Aorta (tissue), 5 donors: ENCODE results near the gene WDR70. TPM values are rescaled to one million over a fixed set of nuclear protein-coding genes. Genes with fewer than 3 reads are reported as not detected.
A peak's percentile ranks its signal among the peaks of the same experiment; 100 is the strongest.

ENCODE experiments used
- ATAC-seq: fragments of 200-7000 bp; cut with Tn5 transposase; one replicate; pipeline ENCODE4 v1.9.1; 2022; ENCODE audit warnings: moderate library complexity; ENCODE audit not compliant: low FRiP score
- DNase-seq, 2 donors: peaks; one replicate each; pipeline ENCODE4 v3.0.0-alpha.2; 2020
- H3K27ac ChIP-seq, 2 donors: one replicate each; pipeline ENCODE4 v1.5.1; 2013; ENCODE audit warnings: low read length in 2 of 2, mild to moderate bottlenecking in 2 of 2, moderate library complexity in 2 of 2, control low read depth in 1 of 2, inconsistent platforms in 1 of 2, low read depth in 1 of 2
- H3K27me3 ChIP-seq, 2 donors: one replicate each; pipeline ENCODE4 v1.6.1; 2013; ENCODE audit warnings: control low read depth in 1 of 2, low read length in 1 of 2, mild to moderate bottlenecking in 1 of 2, moderate library complexity in 1 of 2; ENCODE audit not compliant: insufficient read depth in 2 of 2, control insufficient read depth in 1 of 2
- H3K36me3 ChIP-seq, 2 donors: one replicate each; pipeline ENCODE4 v1.6.1; 2013; ENCODE audit warnings: control low read depth in 1 of 2, low read length in 1 of 2, mild to moderate bottlenecking in 1 of 2; ENCODE audit not compliant: insufficient read depth in 2 of 2, control insufficient read depth in 1 of 2
- H3K4me1 ChIP-seq, 2 donors: one replicate each; pipeline ENCODE4 v1.6.1; 2013; ENCODE audit warnings: low read length in 2 of 2, control low read depth in 1 of 2, mild to moderate bottlenecking in 1 of 2, moderate library complexity in 1 of 2; ENCODE audit not compliant: insufficient read depth in 2 of 2, control insufficient read depth in 1 of 2
- H3K4me3 ChIP-seq, 2 donors: one replicate each; pipeline ENCODE4 v1.5.1; 2013; ENCODE audit warnings: low read length in 2 of 2, control low read depth in 1 of 2, mild to moderate bottlenecking in 1 of 2
- H3K9me3 ChIP-seq: one replicate; pipeline ENCODE4 v1.6.1; 2013; ENCODE audit warnings: mild to moderate bottlenecking, low read length; ENCODE audit not compliant: control insufficient read depth
- WGBS, 2 donors: extraction: QIAGEN DNeasy Blood & Tissue Kit; methylation state at CpG; one replicate each; pipeline ENCODE4 v1.1.7; 2013; 5-methylcytosine and 5-hydroxymethylcytosine counted together
- intact Hi-C, 2 donors: fragments of 100-400 bp; cut with DNase I; formaldehyde crosslinking; loops; one replicate each; pipeline versions ENCODE4 v1.14.2 to v1.15.0; 2022
- polyA plus RNA-seq, 2 donors: library from polyadenylated mRNA; stranded (reverse); fragments of 200-250 nt; gene quantifications; one replicate each; pipeline ENCODE4 v1.2.3, GENCODE V29; 2013
- total RNA-seq, 2 donors: library from RNA; stranded (reverse); fragmentation: NEBNext Ultra II Directional; extraction: Animal tissue kit (Norgen Biotek cat#: 25700); gene quantifications; one replicate each; pipeline ENCODE4 v1.2.1, GENCODE V29; 2021
- donor health status: healthy with polysubstance abuse.
- donor health status: Bipolar disorder and iron deficiency.
- donor health status: DM: no; HTN: no; CAD: no.
- donor health status: DM: no; HTN: no; CAD: no.
- donor health status: DM: yes; HTN: yes; CAD: no.

The WDR70 gene
- total and polyA plus RNA-seq, 4 donors = 12.3 to 41.3 (median 22.1) TPM

GRCh38 chr5:37735649-37736347, 356.7 kb downstream of the WDR70 start:
- 64% methylated on average over 4 of the region's 4 CpGs for WGBS, 2 donors
- H3K36me3 ChIP-seq = peaks cover 0 to 2% of the 10 kb centered on the region in 2 donors
- intact Hi-C loops = no loop called here
- ATAC-seq = no peak
- H3K9me3 ChIP-seq = no peaks in the 10 kb centered on the region
- DNase-seq = no peak
- H3K4me1 ChIP-seq = peaks cover 2 to 3% of the 10 kb centered on the region in 2 donors
- no peak overlapping the region for H3K27ac ChIP-seq
- H3K27me3 ChIP-seq = no peaks in the 10 kb centered on the region
- H3K4me3 ChIP-seq = no peak overlapping the region

- DNase-seq (no peak), ATAC-seq (no peak)
- H3K4me1 ChIP-seq = peaks cover 2 to 3% of the 10 kb centered on the region in 2 donors
- no peak overlapping the region for H3K27ac ChIP-seq
- intact Hi-C loops = no loop called here
- H3K9me3 ChIP-seq = no peaks in the 10 kb centered on the region
- H3K36me3 ChIP-seq = peaks cover 0 to 2% of the 10 kb centered on the region in 2 donors
- no peaks in the 10 kb centered on the region for H3K27me3 ChIP-seq
- 88 to 92% methylated on average over 2 of the region's 2 CpGs for WGBS, 2 donors
- no peak overlapping the region for H3K4me3 ChIP-seq
Observed at GRCh38 chr5:37736397-37736796, 357.3 kb downstream of the WDR70 start.

GRCh38 chr5:37737326-37738056, 358.4 kb downstream of the WDR70 start:
- Histone ChIP-seq H3K27me3 (no peaks in the 10 kb centered on the region), H3K9me3 (no peaks in the 10 kb centered on the region), H3K4me3 (no peak overlapping the region), H3K4me1 (peaks cover 2 to 3% of the 10 kb centered on the region in 2 donors), H3K36me3 (peaks cover 0 to 2% of the 10 kb centered on the region in 2 donors), H3K27ac (no peak overlapping the region)
- intact Hi-C loops = no loop called here
- WGBS, 2 donors = 94 to 96% methylated on average over 4 of the region's 4 CpGs
- DNase-seq (no peak), ATAC-seq (no peak)

- H3K4me3 ChIP-seq = no peak overlapping the region
- intact Hi-C loops = no loop called here
- peak; percentile 27 for ATAC-seq
- H3K36me3 ChIP-seq = peaks cover 0 to 2% of the 10 kb centered on the region in 2 donors
- whole genome bisulfite sequencing, 2 donors = 64 to 75% methylated on average over 4 of the region's 4 CpGs
- no peak for DNase-seq
- no peaks in the 10 kb centered on the region for H3K9me3 ChIP-seq
- H3K4me1 ChIP-seq = peaks cover 2 to 3% of the 10 kb centered on the region in 2 donors
- no peaks in the 10 kb centered on the region for H3K27me3 ChIP-seq
- H3K27ac ChIP-seq = no peak overlapping the region
Observed at GRCh38 chr5:37738057-37738691, 359.1 kb downstream of the WDR70 start.

DNA sequence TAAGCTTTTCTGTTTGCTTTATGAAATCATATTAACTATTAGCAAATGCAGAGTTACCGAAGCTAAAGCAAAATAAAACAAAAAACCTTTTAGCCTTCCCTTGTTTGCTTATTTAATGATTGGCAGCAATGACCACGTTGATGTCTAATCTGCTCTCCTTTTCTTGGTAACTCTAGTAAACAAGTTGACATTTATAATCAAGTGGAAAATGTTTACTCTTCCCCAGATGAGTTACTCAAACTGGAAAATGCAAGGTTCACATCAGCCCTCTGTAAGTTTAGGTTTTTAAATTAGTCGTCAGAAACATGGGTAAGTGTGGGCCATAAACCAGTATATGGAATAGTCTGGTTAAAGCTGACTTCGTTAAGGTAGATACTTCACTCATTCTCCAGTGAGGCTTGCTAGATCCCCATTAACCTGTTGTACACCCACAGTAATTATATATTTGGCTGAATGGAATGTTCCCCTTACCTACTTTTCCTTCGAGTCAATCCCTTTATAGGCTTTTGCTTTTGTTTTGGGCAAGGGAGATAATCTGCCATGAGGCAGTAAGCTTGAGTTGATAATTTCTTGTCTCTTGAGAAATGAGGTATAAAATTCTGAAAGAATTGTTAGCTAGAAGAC, 359.9 kb downstream of the WDR70 start:
- Histone ChIP-seq H3K4me3 (no peak overlapping the region), H3K36me3 (peaks cover 0 to 2% of the 10 kb centered on the region in 2 donors), H3K4me1 (peaks cover 2 to 3% of the 10 kb centered on the region in 2 donors), H3K27ac (no peak overlapping the region), H3K9me3 (no peaks in the 10 kb centered on the region), H3K27me3 (no peaks in the 10 kb centered on the region)
- intact Hi-C loops = no loop called here
- DNase-seq (no peak), ATAC-seq (no peak)
- WGBS, 2 donors = 77 to 78% methylated on average over 5 of the region's 5 CpGs

GRCh38 chr5:37739817-37740261, 360.7 kb downstream of the WDR70 start:
- Histone ChIP-seq H3K9me3 (no peaks in the 10 kb centered on the region), H3K27ac (no peak overlapping the region), H3K36me3 (peaks cover 0 to 2% of the 10 kb centered on the region in 2 donors), H3K27me3 (no peaks in the 10 kb centered on the region), H3K4me3 (no peak overlapping the region), H3K4me1 (peaks cover 2 to 3% of the 10 kb centered on the region in 2 donors)
- 26 to 35% methylated on average over 2 of the region's 2 CpGs for WGBS, 2 donors
- intact Hi-C loops = no loop called here
- no peak for DNase-seq
- peak; percentile 67 for ATAC-seq

DNA sequence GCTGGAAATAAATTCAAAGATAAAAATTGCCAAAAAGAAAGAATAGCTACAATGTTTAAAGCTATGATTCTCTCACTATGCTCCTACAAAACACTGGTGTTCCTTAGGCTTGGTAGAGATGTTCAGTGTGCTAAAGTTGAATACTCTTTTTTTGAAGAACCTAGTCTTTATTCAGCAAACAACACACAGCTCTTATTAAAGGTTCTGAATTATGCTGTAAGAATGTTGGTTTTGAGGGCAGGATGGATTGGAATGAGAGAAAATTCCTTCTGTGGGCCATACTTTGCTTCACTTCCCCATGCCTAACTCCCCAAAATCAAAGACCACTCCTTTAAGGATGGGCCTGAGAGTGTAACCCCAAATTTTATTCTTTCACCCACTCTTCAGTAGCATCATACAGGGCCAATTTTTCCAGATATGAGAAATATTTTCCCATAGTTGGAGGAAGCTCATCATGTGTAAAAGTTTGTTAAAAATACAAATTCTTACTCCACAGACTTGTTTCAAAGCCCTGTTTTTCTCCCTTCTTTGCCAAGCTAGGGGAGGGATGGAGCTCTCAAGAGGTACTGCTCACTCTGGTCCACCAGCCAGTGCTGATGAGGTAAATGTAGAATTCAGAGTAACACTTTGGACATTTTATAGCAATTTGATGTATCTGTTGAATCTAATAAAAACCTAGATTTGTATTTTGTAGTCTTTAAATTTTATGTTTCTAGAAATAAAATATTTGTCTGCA, 361.4 kb downstream of the WDR70 start:
- H3K4me3 ChIP-seq = no peak overlapping the region
- intact Hi-C loops = no loop called here
- no peaks in the 10 kb centered on the region for H3K9me3 ChIP-seq
- ATAC-seq (peak; percentile 27), DNase-seq (no peak)
- peaks cover 2 to 3% of the 10 kb centered on the region in 2 donors for H3K4me1 ChIP-seq
- no peak overlapping the region for H3K27ac ChIP-seq
- no peaks in the 10 kb centered on the region for H3K27me3 ChIP-seq
- no peaks in the 10 kb centered on the region for H3K36me3 ChIP-seq

DNA sequence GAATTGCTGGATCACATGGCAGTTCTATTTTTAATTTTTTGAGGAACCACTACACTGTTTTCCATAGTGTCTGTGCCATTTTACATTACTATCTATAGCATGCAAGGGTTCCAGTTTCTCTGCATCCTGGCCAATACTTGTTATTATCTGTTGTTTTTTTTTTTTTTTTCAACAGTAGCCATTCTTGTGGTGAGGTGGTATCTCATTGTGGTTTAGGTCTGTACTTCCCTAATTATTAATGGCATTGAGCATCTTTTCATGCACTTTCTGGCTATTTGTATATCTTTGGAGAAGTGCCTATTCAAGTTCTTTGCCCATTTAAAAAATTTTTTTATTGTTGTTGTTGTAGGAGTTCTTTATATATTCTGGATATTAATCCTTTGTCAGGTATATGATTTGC, 363.0 kb downstream of the WDR70 start:
- Histone ChIP-seq H3K4me1 (peaks cover 2 to 3% of the 10 kb centered on the region in 2 donors), H3K27ac (no peak overlapping the region), H3K9me3 (no peaks in the 10 kb centered on the region), H3K27me3 (no peaks in the 10 kb centered on the region), H3K4me3 (no peak overlapping the region), H3K36me3 (no peaks in the 10 kb centered on the region)
- intact Hi-C loops = no loop called here
- DNase-seq (no peak), ATAC-seq (no peak)
